Uterus (tissue), 4 donors: ENCODE data around the gene RELL1. TPM values are rescaled to one million over a fixed set of nuclear protein-coding genes. Genes with fewer than 3 reads are reported as not detected.

Experiments
- DNase-seq, 2 donors: peaks; one replicate each; pipeline ENCODE4 v3.0.0-alpha.2; 2019 to 2020
- H3K27ac ChIP-seq, 2 donors: fragments of 200-600 bp; sonication (generic); 1 replicate in 1 of 2; 2 replicates in 1 of 2; pipeline ENCODE4 v1.5.1; 2016 to 2018
- H3K27me3 ChIP-seq, 2 donors: fragments of 200-600 bp; sonication (generic); one replicate each; pipeline ENCODE4 v1.5.1; 2018 to 2019; ENCODE audit warnings: control low read depth in 1 of 2
- H3K36me3 ChIP-seq, 2 donors: fragments of 200-600 bp; sonication (generic); one replicate each; pipeline ENCODE4 v1.5.1; 2019; ENCODE audit warnings: control low read depth in 1 of 2
- H3K4me1 ChIP-seq, 2 donors: fragments of 200-600 bp; sonication (generic); one replicate each; pipeline ENCODE4 v1.5.1; 2018 to 2019; ENCODE audit warnings: control low read depth in 1 of 2
- H3K4me3 ChIP-seq, 2 donors: fragments of 200-600 bp; sonication (generic); 1 replicate in 1 of 2; 2 replicates in 1 of 2; pipeline ENCODE4 v1.5.1; 2018 to 2019; ENCODE audit warnings: mild to moderate bottlenecking in 1 of 2
- H3K9me3 ChIP-seq, 2 donors: fragments of 200-600 bp; sonication (generic); one replicate each; pipeline ENCODE4 v1.5.1; 2019; ENCODE audit warnings: control low read depth in 1 of 2
- POLR2A ChIP-seq, 2 donors: fragments of 450-650 bp; IDR thresholded peaks; one replicate each; pipeline ENCODE4 v1.6.1; 2016; ENCODE audit warnings: antibody characterized with exemption in 2 of 2, mild to moderate bottlenecking in 1 of 2, moderate library complexity in 1 of 2
- intact Hi-C: fragments of 100-400 bp; cut with DNase I; formaldehyde crosslinking; loops from one replicate; pipeline ENCODE4 v1.15.1; 2023; ENCODE audit warnings: low total_unique reads
- total RNA-seq, 4 donors: library from RNA; depleted of rRNA in 3 of 4; stranded (reverse); fragments of >200 nt in 3 of 4; gene quantifications; one replicate each; pipeline versions ENCODE4 v1.1.0 to v1.2.4, GENCODE V29; 2014 to 2023
- TF ChIP-seq, protein P1 (sequence below), 4 experiments: fragments of 200-600 bp in 2 of 4; fragments of 450-650 bp in 2 of 4; sonication (generic) in 2 of 4; IDR thresholded peaks; one replicate each; pipeline ENCODE4 v1.5.1; 2016 to 2019; ENCODE audit warnings: antibody characterized with exemption in 4 of 4, mild to moderate bottlenecking in 2 of 4, moderate library complexity in 1 of 4
- donor health status: DM: yes; HTN: yes; CAD: no.

Gene RELL1
- total RNA-seq, 4 donors from 2014 or later = 21.2 to 64.0 (median 44.3) TPM

DNA sequence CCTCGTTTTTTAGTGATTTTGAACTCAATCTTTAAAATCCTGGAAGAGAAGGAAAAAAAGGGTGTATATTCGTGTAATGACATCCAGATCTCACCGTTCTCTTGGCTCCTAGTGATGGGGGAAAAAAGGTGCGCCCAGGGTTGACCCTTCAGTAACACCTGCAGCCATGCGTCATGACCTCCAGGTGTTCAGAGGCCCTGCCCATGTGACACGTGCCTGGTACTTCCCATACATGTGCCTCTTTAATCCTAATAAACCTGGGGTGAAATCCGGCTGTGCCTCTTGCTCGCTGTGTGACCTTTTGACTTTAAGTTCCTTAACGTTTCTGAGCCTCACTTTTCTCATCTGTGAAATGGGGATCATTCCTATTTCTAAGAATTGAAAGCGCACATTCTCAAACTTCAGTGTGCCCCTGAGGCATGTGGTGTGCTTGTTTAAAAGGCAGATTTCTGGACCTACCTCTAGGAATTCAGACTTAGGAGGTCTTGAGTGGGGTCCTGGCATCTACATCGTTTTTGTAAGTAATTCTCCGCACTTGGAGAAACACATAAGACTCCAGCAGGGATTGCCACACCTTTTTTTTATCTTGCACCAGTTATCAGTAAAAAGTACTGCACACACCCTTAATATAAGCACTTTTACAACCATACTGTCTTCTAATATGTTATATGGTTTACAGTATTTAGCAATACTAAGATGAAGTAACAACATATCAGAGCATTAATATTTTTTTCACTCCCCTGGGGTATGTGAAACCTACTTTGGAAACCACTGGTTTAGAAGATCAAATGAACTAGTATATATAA, 90.1 kb downstream of the RELL1 start:
- Histone ChIP-seq H3K27ac (no peak overlapping the region), H3K9me3 (no peaks in the 10 kb centered on the region), H3K36me3 (no peaks in the 10 kb centered on the region), H3K27me3 (no peaks in the 10 kb centered on the region), H3K4me3 (no peak overlapping the region), H3K4me1 (no peaks in the 10 kb centered on the region)
- no peak for TF ChIP-seq POLR2A (IDR thresholded peaks at IDR 0.05)
- TF ChIP-seq, protein P1, sequence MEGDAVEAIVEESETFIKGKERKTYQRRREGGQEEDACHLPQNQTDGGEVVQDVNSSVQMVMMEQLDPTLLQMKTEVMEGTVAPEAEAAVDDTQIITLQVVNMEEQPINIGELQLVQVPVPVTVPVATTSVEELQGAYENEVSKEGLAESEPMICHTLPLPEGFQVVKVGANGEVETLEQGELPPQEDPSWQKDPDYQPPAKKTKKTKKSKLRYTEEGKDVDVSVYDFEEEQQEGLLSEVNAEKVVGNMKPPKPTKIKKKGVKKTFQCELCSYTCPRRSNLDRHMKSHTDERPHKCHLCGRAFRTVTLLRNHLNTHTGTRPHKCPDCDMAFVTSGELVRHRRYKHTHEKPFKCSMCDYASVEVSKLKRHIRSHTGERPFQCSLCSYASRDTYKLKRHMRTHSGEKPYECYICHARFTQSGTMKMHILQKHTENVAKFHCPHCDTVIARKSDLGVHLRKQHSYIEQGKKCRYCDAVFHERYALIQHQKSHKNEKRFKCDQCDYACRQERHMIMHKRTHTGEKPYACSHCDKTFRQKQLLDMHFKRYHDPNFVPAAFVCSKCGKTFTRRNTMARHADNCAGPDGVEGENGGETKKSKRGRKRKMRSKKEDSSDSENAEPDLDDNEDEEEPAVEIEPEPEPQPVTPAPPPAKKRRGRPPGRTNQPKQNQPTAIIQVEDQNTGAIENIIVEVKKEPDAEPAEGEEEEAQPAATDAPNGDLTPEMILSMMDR (IDR thresholded peaks at IDR 0.05) = no peak
- DNase-seq = no peak
- intact Hi-C loops = no loop called here

DNA sequence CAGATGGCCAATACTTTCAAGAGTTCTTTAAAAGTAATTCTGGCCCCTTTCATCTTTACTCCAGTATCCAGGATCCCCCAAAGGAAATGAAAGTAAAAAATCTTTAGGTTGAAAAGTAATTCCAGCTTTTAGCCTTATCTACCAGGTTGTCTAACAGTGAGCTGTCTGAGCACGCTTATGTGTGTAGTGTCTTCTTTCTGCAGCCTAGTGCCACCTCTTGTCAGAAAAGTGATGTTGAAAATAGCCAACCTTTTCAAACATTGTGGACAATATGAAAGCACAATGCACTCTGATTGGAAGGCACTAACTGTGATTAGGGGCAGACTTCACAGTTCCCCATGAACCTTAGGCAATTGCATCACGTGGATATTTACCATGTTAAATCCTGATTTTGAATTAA, 92.1 kb downstream of the RELL1 start:
- no peaks in the 10 kb centered on the region for H3K36me3 ChIP-seq
- no peak for TF ChIP-seq POLR2A (IDR thresholded peaks at IDR 0.05)
- TF ChIP-seq, protein P1 (IDR thresholded peaks at IDR 0.05) = no peak
- intact Hi-C loops = no loop called here

DNA sequence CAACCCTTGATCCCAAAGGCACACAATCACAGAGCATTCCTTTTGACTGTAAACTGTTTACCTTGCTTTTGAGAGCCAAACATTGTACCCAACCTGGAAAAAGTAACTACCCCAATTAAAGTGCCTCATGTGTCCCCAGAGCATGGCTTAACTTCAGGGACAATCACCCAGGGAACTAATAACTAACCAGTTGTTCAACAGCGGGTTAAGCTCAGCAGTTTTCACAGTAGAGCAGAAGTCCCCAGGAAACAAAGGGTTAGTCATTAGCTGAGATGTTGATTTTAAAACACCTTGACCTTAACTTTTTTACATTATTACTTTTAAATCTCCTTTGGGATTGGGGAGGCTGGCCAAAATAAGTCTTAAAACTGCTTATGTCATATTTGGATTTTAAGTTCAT, 94.8 kb downstream of the RELL1 start:
- no peaks in the 10 kb centered on the region for H3K27me3 ChIP-seq
- TF ChIP-seq, protein P1 (IDR thresholded peaks at IDR 0.05) = no peak
- TF ChIP-seq POLR2A (IDR thresholded peaks at IDR 0.05) = no peak
- intact Hi-C loops = no loop called here
- H3K9me3 ChIP-seq = no peaks in the 10 kb centered on the region
- H3K36me3 ChIP-seq = no peaks in the 10 kb centered on the region
- H3K4me1 ChIP-seq = no peaks in the 10 kb centered on the region
- DNase-seq = no peak
- H3K4me3 ChIP-seq = no peak overlapping the region
- H3K27ac ChIP-seq = no peak overlapping the region

More for the DNA sequence above, 92.1 kb downstream of the RELL1 start:
- Histone ChIP-seq H3K4me1 (no peaks in the 10 kb centered on the region), H3K4me3 (no peak overlapping the region), H3K9me3 (no peaks in the 10 kb centered on the region), H3K27me3 (no peaks in the 10 kb centered on the region), H3K27ac (no peak overlapping the region)
- no peak for DNase-seq

DNA sequence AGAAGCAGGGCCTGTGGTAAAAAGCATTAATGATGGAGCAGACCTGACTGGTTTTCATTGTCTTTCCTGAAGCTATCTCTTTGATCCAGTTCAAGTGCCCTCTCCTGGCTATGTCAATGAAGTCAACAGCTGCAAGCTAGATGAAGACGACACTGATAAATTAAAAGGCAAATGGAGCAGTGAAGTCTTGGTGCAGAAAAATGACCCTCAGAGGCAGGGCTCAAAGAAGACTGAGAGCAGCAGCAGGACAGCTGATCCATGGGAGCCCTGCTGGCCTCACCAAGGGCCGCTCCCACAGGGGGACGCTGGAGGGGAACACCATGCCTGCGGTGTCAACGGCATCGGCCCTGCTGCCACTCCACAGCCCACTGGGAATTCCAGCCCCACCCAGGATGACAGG, 96.2 kb downstream of the RELL1 start:
- intact Hi-C loops = no loop called here

DNA sequence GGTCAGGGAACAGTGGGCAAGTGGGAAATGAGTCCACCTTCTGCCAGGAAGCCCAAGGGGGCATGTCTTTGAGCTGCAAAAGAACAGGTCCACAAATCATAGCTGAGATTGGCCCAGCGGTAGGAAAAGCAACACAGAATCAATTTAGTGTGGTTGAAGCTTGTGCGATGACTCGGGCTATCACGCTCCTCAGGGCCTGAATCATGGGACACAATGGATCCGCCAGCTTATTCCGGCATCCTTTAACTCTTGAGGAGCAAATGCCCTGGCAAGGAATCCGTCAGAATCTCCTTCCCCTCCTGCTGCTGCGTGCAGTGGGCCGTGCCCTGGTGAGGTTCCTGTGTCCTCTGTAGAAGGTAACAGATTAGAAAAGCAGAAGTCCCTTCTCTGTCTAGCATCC, 98.0 kb downstream of the RELL1 start:
- no peaks in the 10 kb centered on the region for H3K4me1 ChIP-seq
- no peaks in the 10 kb centered on the region for H3K9me3 ChIP-seq
- no peak overlapping the region for H3K4me3 ChIP-seq
- TF ChIP-seq, protein P1 (IDR thresholded peaks at IDR 0.05) = no peak
- no peak for TF ChIP-seq POLR2A (IDR thresholded peaks at IDR 0.05)
- H3K27ac ChIP-seq = no peak overlapping the region
- intact Hi-C loops = no loop called here
- H3K27me3 ChIP-seq = no peaks in the 10 kb centered on the region
- DNase-seq = no peak
- no peaks in the 10 kb centered on the region for H3K36me3 ChIP-seq

More for the DNA sequence above, 96.2 kb downstream of the RELL1 start:
- H3K4me1 ChIP-seq = no peaks in the 10 kb centered on the region
- DNase-seq = no peak
- H3K4me3 ChIP-seq = no peak overlapping the region
- H3K36me3 ChIP-seq = no peaks in the 10 kb centered on the region
- no peak overlapping the region for H3K27ac ChIP-seq
- no peaks in the 10 kb centered on the region for H3K27me3 ChIP-seq
- no peaks in the 10 kb centered on the region for H3K9me3 ChIP-seq
- no peak for TF ChIP-seq POLR2A (IDR thresholded peaks at IDR 0.05)
- TF ChIP-seq, protein P1 (IDR thresholded peaks at IDR 0.05) = no peak
